Peyer's patch (tissue), 4 donors: ENCODE measurements around the gene DENND2C. TPM values are rescaled to one million over a fixed set of nuclear protein-coding genes. Genes with fewer than 3 reads are reported as not detected.

Experiments used
- DNase-seq, 3 donors: peaks; one replicate each; pipeline ENCODE4 v3.0.0-alpha.2; 2017 to 2019
- H3K27ac ChIP-seq, 4 donors: fragments of 200-600 bp; sonication (generic); one replicate each; pipeline ENCODE4 v1.5.1; 2016 to 2019
- H3K27me3 ChIP-seq, 2 donors: fragments of 200-600 bp; sonication (generic); one replicate each; pipeline ENCODE4 v1.5.1; 2019
- H3K36me3 ChIP-seq, 3 donors: fragments of 200-600 bp; sonication (generic); one replicate each; pipeline ENCODE4 v1.5.1; 2016 to 2019
- H3K4me1 ChIP-seq, 4 donors: fragments of 200-600 bp; sonication (generic); one replicate each; pipeline ENCODE4 v1.5.1; 2016 to 2019
- H3K4me3 ChIP-seq, 4 donors: fragments of 200-600 bp; sonication (generic); 1 replicate in 3 of 4; 2 replicates in 1 of 4; pipeline ENCODE4 v1.5.1; 2016 to 2019; ENCODE audit warnings: mild to moderate bottlenecking in 1 of 4
- H3K9me3 ChIP-seq, 4 donors: fragments of 200-600 bp; sonication (generic); one replicate each; pipeline ENCODE4 v1.5.1; 2016 to 2019; ENCODE audit warnings: mild to moderate bottlenecking in 1 of 4
- POLR2A ChIP-seq, 2 donors: fragments of 450-650 bp; IDR thresholded peaks; one replicate each; pipeline ENCODE4 v1.5.1; 2017; ENCODE audit warnings: antibody characterized with exemption in 2 of 2, mild to moderate bottlenecking in 2 of 2, moderate library complexity in 2 of 2
- total RNA-seq, 4 donors: library from RNA; depleted of rRNA; stranded (reverse); fragments of >200 nt; gene quantifications; one replicate each; pipeline ENCODE4 v1.1.0, GENCODE V29; 2016
- TF ChIP-seq, protein P1 (sequence below), 6 experiments: fragments of 450-650 bp in 4 of 6; fragments of 200-600 bp in 2 of 6; sonication (generic) in 1 of 6; IDR thresholded peaks; one replicate each; pipeline ENCODE4 v1.5.1; 2017 to 2019; ENCODE audit warnings: antibody characterized with exemption in 6 of 6, mild to moderate bottlenecking in 3 of 6, moderate library complexity in 1 of 6

DENND2C gene
- total RNA-seq, 4 donors from 2014 or later = 0.35 to 17.3 (median 0.82) TPM

GRCh38 chr1:114610546-114611245, 59.2 kb downstream of the DENND2C start:
- TF ChIP-seq POLR2A (IDR thresholded peaks at IDR 0.05) = no peak
- TF ChIP-seq, protein P1, sequence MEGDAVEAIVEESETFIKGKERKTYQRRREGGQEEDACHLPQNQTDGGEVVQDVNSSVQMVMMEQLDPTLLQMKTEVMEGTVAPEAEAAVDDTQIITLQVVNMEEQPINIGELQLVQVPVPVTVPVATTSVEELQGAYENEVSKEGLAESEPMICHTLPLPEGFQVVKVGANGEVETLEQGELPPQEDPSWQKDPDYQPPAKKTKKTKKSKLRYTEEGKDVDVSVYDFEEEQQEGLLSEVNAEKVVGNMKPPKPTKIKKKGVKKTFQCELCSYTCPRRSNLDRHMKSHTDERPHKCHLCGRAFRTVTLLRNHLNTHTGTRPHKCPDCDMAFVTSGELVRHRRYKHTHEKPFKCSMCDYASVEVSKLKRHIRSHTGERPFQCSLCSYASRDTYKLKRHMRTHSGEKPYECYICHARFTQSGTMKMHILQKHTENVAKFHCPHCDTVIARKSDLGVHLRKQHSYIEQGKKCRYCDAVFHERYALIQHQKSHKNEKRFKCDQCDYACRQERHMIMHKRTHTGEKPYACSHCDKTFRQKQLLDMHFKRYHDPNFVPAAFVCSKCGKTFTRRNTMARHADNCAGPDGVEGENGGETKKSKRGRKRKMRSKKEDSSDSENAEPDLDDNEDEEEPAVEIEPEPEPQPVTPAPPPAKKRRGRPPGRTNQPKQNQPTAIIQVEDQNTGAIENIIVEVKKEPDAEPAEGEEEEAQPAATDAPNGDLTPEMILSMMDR (IDR thresholded peaks at IDR 0.05) = no peak
- Histone ChIP-seq H3K27ac (no peak overlapping the region), H3K9me3 (no peaks in the 10 kb centered on the region), H3K36me3 (no peaks in the 10 kb centered on the region), H3K4me1 (no peaks in the 10 kb centered on the region), H3K27me3 (no peaks in the 10 kb centered on the region), H3K4me3 (no peak overlapping the region)
- no peak for DNase-seq

- TF ChIP-seq POLR2A (IDR thresholded peaks at IDR 0.05) = no peak
- TF ChIP-seq, protein P1 (IDR thresholded peaks at IDR 0.05) = no peak
These were observed 60.0 kb downstream of the DENND2C start for GRCh38 chr1:114609826-114610225.

GRCh38 chr1:114609026-114609425, 60.8 kb downstream of the DENND2C start:
- H3K27ac ChIP-seq = no peak overlapping the region
- H3K27me3 ChIP-seq = no peaks in the 10 kb centered on the region
- H3K36me3 ChIP-seq = no peaks in the 10 kb centered on the region
- H3K9me3 ChIP-seq = no peaks in the 10 kb centered on the region
- TF ChIP-seq, protein P1 (IDR thresholded peaks at IDR 0.05) = no peak
- TF ChIP-seq POLR2A (IDR thresholded peaks at IDR 0.05) = no peak
- no peak overlapping the region for H3K4me3 ChIP-seq
- DNase-seq = no peak
- no peaks in the 10 kb centered on the region for H3K4me1 ChIP-seq

More at GRCh38 chr1:114609826-114610225, 60.0 kb downstream of the DENND2C start:
- Histone ChIP-seq H3K27ac (no peak overlapping the region), H3K36me3 (no peaks in the 10 kb centered on the region), H3K4me3 (no peak overlapping the region), H3K27me3 (no peaks in the 10 kb centered on the region), H3K9me3 (no peaks in the 10 kb centered on the region), H3K4me1 (no peaks in the 10 kb centered on the region)
- DNase-seq = no peak

- H3K27me3 ChIP-seq = no peaks in the 10 kb centered on the region
- no peaks in the 10 kb centered on the region for H3K36me3 ChIP-seq
These were observed 62.6 kb downstream of the DENND2C start for GRCh38 chr1:114607223-114607622.

GRCh38 chr1:114597949-114598348, 71.9 kb downstream of the DENND2C start:
- Histone ChIP-seq H3K4me3 (no peak overlapping the region), H3K4me1 (no peaks in the 10 kb centered on the region), H3K27ac (no peak overlapping the region), H3K9me3 (no peaks in the 10 kb centered on the region), H3K27me3 (no peaks in the 10 kb centered on the region), H3K36me3 (no peaks in the 10 kb centered on the region)
- TF ChIP-seq, protein P1 (IDR thresholded peaks at IDR 0.05) = no peak
- no peak for TF ChIP-seq POLR2A (IDR thresholded peaks at IDR 0.05)
- no peak for DNase-seq

More at GRCh38 chr1:114607223-114607622, 62.6 kb downstream of the DENND2C start:
- DNase-seq = no peak
- TF ChIP-seq, protein P1 (IDR thresholded peaks at IDR 0.05) = no peak
- Histone ChIP-seq H3K4me3 (no peak overlapping the region), H3K9me3 (no peaks in the 10 kb centered on the region), H3K27ac (no peak overlapping the region), H3K4me1 (no peaks in the 10 kb centered on the region)
